ENCODE data around the gene OAS2.

GRCh38 chr12:112970391-112970790 is 7.9 kb upstream of the OAS2 start:
- no peak for TF ChIP-seq CTCF (conservative IDR thresholded peaks at IDR 0.05; ENCODE audit: low read depth, low read length)
- no peak for TF ChIP-seq EZH2 (IDR thresholded peaks at IDR 0.05; ENCODE audit: low read length, unreplicated experiment)
- TF ChIP-seq EZH2phosphoT487 (IDR thresholded peaks at IDR 0.05; ENCODE audit: borderline replicate concordance, low read length): no peak
